HG03439 (cell line): Measurements from ENCODE around the gene AUTS2.

Experiments
- ATAC-seq: cut with Tn5 transposase; IDR thresholded peaks from one replicate; pipeline ENCODE4 v1.9.1; 2021; ENCODE audit warnings: mild to moderate bottlenecking, moderate library complexity; ENCODE audit not compliant: unreplicated experiment

AUTS2 gene

DNA sequence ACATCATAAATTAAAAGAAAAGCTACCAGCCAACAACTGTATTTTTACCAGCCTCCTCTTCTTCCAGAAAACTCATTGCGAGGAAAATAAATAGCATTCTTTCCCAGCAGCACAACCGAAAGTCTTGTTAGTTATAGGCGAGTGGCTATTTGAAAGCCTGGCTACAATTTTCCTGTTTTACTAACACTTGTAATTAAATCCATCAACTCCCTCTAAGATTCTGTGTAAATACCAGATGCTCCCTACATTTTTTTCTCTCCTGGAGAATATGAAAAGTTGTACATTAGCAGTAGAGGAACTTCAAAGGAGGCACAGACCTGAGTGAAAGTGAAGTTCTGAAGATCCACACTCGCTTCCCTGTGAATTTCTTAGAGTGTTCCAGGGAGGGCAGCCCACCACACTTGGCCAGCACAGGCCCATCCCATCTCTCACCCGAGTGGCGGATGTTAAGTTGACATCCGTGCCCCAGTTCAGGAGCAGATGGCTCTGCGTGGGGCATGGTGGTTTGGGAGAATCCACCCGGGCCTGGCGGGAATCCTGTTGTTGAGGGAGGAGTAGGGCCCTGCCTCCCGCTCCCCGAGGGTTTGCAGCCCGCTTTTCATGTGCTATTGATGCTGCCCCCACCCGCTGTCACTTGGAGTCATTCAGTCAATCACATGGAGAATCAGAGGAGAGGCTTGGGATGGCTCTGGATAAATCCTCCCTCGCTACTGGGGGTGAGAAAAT lies 1082.6 kb downstream of the AUTS2 start:
- no peak for ATAC-seq

DNA sequence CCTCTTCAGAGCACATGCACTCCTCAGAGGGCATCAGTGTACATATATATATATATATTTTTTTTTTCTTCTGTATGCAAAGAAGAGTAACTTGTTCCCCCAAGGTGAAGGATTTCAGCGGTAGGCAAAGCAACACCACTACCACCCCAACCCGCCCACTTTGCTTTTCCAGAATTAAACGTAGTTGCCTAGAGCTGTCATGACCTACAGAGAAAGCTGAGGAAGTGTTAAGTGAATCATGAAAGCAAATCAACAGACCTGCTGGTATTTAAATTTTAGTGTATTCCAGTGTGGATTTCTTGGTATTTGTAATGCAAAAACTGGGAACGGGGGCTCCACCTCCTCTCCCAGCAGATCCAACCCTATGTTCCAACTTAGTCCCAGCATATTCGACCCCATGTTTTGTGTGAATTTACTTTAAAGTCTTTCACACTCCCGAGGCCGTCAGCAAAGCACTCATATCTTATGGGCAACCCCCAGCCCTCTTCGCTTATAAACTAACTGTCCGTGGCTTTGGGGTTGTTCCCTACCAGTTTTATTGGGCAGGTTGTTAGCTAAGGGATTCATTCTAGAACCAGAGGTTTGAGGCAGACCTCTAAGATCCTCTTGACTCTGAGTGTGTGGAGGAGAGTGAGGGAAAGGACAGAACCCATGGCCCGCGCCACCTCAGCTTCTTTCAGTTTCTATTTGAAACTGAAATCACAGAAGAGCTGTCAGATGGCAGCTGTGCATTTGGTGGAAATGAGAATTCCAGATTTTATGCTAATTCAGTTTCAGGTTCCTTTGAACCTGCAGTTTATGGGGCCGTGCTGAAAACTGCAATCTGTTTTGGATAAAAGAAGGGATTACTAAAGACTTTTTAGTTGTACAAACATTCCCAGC lies 1083.4 kb downstream of the AUTS2 start:
- ATAC-seq = peak; percentile 78

DNA sequence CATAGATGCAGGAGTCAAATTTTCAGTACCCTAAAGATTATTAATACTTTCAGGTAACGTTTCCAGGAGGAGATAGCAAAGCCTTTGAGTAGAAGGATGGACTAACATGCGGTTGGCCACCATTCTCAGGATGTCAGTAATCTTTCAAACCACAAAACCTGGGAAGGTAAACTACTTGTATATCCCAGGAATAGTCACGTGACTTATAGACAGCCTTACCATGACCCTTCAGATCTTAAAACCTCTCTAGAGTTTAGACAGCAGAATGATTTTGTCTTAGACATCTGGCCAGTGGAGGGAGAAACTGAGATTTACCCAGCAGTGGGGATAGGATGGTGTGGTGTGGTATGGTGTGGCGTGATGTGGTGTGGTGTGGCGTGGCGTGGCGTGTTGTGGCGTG lies 1085.9 kb downstream of the AUTS2 start:
- ATAC-seq = no peak

DNA sequence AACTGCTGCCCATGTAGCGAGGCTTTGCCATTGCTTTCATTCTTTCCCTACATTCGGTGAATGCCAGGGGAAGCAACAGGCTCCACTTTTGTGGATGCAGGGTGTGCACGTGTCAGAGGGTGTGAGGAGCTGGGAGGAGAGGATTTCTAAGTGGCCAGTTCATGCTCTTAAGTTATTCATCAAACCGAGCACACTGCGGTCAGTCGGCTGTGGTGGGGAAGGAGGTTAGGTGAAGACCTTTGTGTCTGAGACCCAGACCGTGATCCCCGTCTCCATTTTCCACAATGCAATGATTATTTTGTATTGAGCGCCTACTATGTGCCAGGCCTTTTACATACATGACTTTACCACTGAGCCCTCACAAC lies 1095.0 kb downstream of the AUTS2 start:
- ATAC-seq = no peak

DNA sequence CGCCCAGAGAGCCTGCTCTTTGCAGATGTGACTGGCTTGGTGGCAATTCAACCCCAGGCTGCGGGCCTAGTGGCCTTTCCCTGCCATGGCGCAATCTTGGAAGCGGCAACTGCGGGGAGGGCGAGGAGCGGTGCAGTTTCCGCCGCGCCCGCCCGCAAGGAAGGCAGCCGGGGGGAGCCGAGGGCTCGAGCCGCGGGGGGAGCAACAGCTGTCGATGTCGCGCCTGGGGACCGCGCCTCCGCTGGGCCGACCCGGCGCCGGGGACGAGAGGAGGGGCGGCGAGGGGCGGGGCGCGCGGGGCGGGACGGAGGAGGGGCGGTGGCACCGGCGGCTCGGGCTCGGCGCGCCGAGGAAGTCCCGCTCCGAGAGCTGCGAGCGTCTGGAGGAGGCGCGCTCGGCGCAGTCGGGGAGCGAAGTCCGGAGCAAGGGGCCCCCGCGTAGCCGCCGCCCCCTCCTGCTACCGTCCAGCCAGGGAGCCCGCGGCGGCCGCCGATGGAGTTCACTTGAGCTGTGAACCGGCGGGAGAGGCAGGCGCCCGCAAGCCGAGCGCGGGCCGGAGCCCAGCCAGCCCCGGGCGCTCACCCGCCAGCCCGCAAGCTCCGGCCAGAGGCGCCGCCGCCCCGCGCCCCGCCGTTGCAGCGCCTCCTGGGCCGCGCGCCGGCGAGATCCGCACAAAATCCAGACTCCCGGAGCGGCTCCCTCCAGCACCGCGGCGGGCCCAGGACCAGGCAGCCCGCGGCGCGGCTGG lies 1095.6 kb downstream of the AUTS2 start:
- peak; percentile 69 for ATAC-seq

DNA sequence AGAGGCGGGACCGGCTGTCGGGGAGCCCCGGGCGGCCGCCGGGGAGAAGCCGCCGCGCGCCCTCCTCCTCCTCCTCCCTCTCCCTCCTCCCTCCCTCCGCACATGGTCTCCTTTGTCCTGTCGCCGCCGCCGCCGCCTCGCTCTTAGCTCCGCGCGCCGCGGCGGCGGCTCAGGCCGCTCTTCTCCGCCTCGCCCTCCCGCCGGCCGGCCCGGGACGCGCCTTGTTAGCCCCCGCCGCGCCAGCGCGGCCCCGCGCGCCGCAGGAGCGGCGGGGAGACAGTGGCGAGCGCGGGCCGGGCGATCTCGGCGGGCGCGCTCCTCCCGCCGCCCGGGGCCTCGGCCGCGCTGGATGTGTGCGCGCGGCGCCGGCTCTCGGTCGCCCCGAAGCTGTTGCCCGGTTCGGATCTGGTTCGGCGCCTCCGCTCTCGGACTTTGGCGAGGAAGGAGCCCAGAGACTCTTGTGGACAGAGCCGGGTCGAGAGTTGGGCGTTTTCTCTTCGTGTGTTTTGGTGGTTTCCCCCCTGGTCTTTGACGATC lies 1096.2 kb downstream of the AUTS2 start:
- ATAC-seq = peak; percentile 31

DNA sequence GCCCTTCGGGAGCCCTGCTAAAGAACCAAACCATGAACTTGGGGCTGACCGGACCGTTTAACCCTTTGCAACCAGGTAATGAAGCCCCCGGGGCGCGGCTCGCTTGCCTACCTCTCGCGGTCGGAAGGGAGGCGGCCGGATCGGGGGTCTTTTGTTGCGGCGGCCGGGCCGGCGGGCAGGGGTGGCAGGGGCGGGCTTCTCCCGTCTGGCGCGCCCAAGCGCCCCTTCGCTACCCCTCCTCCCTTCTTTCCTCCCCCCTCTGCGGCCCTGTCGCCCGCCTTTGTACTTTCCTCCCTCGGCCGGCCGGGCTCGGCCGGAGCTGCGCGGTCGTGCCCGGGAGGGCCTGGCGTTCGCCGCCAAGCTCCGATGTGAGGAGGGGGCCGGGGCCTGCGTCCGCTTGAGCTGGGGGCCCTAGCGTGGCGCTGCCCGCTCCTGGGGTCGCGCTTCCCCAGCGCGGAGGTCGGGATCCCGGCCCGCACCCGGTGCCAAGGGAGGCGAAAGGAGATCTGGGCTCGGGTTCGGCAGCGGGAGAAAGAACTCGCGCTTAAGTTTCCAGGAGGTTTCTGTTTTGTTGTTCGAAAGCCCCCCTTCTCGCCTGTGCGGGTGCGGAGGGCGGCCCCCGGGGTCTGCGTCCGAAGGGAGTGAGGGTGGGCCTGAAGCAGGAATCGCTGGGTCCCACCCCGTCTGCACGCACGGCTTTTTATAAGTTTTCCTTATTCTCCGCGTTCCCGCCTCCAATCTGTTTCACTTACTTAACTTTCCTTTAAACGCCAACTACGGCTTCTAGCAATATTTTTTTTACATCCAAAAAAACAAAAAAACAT lies 1096.9 kb downstream of the AUTS2 start:
- ATAC-seq = peak; percentile 6

DNA sequence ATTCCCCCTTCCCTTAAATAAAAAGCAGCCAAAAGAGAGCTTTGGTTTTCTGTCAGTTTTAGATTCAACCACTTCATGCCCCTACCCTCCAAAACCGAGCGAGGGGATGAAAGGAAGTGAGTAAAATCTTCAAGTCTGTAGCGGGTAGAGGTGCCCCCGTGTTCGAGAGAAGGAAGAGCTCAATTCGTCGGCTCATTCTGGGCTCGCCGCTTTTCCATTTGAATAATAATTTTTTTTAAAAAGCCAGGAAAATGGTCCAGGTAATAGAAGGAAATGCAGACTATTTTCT lies 1097.5 kb downstream of the AUTS2 start:
- no peak for ATAC-seq

DNA sequence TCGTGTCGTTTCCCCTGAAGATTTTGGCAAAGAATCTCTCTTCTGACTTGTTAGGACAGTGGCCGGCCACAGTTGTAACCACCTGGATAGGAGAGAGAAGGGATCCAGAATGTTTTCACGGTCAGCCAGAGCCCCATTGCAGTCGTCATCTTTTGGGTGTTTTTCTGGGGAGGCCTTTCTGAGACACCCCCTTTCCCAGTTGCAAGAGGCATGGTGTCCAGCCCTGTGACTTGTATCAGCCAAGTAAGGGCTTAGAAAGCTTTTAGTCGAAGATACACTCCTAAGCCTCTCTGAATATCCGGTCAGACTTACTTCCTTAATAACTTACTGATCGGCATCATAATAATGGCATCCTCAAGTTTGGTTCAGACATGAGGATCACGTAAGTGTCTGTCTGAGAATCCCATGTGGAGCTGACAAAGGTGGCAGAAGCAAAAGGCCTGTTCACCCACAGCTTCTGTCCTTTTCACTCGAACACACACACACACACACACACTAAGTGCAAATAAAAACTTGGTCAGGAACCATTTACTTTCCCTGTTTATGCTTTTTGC lies 1098.0 kb downstream of the AUTS2 start:
- ATAC-seq = no peak

DNA sequence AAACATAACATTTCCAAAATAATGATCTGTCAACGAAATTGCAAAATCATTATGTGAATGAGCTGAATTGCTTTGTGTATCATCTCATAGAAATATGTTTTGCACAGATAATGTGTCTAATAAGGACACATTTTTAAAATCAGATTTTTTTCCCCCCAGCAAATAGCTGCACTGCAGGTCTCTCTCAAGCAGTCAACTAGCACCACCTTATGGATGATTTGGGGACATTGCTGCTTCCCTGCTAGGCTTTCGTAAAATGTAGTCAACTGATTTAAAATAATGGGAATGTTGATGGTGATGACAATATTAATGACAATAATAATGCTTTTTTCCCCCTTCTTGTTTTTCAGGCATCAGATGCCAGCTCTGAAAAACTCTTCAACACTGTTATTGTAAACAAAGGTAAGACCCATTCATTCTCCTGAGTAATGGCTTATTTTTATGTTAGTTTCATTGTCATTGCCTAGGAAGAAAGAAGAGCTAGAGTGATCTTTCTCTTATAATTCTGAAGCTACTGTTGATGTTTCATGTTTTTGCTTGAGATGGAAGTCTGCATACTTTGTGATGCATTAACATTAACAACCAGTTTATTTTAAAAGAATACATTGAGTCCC lies 1100.1 kb downstream of the AUTS2 start:
- ATAC-seq = no peak

DNA sequence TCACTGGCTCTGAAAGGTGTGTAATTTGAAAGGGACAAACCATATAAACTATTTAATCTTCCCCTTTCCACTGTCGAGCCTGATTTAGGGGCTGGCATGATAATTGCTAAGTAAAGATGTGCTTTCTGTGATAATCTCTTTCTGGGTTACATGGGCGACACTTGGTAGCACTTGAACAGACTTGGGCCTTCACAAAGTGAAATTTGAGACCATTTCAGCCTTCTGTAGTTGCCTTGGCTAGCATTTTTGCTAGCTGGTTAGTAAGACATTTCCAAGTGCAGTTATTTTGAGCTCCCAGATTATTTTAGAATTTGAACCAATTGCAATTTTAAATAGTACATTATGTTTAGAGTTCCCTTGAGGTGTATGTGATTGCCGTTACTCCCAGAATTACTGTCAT lies 1101.0 kb downstream of the AUTS2 start:
- ATAC-seq = no peak

DNA sequence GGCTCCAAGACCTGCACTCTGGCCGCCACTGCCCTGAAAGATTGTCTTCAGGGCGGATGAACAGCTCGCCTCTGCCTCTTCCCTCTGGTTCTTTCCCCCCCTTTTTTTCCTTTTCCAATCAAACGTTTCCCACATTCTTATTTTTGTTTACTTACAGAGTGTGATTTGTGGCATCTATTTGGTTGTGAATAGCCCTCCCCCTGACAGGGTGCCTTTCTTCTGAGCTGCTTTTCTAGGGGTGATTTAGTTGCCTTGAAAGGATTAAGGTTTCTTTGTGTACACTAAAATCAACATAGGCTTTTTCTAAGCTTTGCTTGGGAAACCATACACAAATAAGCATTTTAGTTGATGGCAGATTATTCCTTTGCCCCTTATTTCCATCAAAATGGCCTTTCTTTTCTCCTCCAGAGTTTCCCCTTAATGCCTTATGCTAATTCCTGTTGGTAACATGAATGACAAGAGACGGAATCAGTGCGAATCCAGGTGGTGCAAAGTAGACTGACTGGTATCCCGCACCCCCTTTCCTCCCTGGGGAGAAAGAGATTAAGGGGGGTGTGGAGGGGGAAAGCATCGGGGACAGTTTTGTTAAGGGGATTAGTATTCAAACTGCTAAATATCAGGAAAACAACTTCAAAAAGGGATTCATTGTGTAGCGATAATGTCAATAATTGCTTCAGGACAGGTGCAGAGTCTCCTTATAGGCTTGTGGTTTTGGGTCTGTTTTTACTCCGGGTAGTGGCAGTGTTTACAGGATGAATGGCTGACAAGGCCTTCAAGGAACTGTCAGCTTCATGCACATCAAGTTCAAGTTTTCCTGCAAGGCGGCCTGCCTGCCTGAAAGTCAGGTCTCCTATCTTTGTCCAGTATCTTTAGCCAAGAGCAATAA lies 1102.0 kb downstream of the AUTS2 start:
- ATAC-seq = no peak

DNA sequence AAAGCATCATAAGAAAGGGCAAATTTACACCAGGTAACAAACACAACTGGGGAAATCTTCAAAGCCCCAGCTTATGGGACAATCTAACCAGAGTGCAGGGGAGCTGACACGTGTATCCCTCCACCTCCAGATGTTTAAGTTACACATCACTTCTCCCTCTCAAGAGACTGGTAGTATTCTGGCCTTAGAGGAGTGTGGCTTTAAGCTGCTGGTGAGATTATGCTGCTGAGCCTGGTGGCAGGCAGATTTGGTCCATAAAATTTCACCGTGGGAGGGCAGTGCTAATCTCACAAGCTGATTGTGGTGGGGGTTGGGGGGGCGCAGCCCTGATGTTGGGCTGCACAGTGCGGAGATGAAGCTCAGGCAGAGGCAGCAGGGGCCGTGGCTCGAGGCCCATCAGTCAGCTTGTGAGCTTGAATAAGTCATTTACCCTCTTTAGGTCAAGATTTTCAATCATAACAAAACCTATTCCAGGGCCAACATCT lies 1102.7 kb downstream of the AUTS2 start:
- ATAC-seq = no peak

DNA sequence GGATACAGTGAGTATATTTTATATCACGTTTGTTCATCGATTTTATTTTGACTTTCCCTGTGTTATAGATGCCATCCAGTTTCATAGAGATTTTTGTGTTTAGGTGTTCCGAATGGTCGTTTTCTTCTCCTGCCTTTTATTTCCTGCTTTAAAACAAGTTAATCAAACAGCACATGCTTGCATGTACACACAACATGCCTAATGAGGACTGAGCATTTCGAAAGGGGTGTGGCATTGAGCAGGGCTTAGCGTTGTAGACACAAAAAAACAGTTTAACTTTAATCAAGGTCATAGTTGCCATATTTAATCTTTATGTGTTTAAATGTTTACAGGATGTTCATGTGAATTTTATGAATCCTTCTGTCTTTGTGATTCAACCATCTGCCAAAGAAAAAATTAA lies 1103.2 kb downstream of the AUTS2 start:
- no peak for ATAC-seq

DNA sequence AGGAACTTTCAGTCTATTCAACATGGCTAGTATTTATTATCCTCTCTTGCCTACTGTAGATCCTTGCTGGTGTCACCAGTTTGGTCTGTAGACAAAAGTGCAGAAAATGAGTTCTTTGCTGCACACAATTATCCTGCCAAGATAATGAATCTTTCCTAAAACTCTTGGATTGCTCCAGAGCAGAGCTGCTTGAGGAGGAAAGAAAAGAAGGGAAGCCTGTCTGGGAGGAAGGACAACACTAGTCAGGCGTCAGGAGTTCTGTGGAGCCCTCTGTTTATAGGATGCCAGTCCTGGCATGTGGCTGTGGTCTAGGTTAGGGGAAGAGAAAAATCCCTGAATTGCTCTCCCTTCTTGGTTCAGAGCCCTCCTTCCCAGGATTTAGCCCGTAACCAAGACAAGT lies 1103.7 kb downstream of the AUTS2 start:
- no peak for ATAC-seq

DNA sequence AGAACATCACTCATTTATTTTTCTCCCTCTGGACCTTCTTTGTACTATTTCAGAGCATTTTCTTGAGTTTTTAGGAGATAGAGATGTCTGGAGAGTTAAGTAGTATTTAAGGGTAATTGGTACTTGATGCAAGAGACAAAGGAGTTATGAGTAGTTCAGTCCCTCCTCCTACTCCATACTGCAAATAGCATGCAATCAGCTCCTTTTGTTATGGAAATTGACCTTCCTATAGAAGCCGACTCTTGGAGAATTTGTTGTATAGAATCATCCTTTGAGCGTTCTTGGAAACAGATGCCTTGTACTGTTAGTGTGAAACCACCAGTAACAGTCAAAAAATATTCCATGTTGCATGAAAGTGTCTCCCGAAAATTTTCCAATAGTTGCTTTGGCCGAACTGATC lies 1105.5 kb downstream of the AUTS2 start:
- ATAC-seq = no peak

DNA sequence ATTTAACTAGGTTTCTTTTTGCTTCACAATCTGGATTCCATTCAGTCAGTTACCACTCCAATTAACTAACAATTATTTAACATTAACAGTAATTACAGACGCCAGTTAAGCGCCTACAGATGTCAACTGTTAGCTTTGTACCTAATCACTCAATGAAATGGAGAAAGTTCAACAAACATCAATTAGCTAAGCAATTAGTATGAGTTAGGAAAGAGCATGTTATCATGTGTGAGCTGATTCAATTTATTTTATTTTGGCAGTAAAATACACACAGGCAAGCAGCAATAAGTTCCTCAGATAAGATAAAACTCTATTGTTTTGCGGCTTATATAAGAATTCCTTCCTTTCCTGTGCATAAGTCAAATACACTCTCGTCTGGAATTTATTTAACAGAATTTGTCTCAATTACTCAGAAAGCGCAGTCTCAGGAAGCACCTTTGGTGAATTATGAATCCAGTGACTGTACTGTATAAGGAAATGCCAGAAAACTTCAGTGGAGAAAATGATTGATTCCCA lies 1106.6 kb downstream of the AUTS2 start:
- ATAC-seq = no peak

DNA sequence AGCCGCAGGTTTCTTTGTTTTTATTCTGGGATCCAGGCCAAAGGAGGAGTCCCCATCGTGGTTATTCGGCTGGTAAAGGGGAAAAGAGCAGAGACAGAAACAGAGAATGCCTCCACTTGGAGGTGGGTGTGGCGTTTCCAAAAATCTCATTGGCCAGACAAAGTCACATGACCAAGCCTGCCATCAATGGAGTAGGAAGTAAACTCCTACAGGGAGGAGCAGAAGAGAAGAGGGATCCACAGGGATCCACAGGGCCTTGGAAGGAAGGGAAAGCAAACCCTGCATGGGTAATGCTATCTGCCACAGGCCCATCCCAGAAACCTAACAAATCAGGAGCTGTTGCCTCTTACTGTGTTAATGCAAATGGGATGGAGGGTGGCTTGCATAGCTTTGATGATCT lies 1107.9 kb downstream of the AUTS2 start:
- no peak for ATAC-seq

DNA sequence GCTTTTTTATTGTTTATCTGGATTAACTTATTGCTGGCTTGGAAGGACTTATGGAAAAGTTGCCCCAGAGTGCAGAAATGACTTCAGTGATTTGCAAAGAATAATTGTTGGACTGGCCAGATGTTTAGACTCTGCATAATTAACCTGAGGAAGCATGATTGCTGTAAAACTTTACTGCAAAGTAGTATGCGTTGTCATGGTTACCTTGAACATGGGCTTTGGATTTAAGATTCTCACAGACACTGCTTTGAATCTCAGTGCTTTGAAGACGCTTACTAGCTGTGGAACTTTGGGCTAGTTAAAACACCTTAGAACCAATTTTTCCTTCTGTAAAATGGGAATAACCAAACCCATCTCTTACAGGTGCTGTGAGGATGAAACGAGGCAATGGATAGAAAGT lies 1108.4 kb downstream of the AUTS2 start:
- no peak for ATAC-seq
